Heart right ventricle (tissue), 16 donors: ENCODE measurements around the gene PPP6R3. TPM values are rescaled to one million over a fixed set of nuclear protein-coding genes. Genes with fewer than 3 reads are reported as not detected.

Experiments used
- ATAC-seq, 8 donors: fragments of 200-7000 bp; cut with Tn5 transposase; one replicate each; pipeline ENCODE4 v1.9.1; 2020; ENCODE audit warnings: mild to moderate bottlenecking in 8 of 8, moderate library complexity in 8 of 8, moderate number of reproducible peaks in 1 of 8
- DNase-seq, 2 donors: peaks; one replicate each; pipeline ENCODE4 v3.0.0-alpha.2; 2020
- H3K27ac ChIP-seq, 10 donors: fragments of 200-600 bp; sonication (generic) in 2 of 10; one replicate each; pipeline versions ENCODE4 v1.5.0 to v1.8.0; 2020 to 2022; ENCODE audit warnings: mild to moderate bottlenecking in 3 of 10
- H3K27me3 ChIP-seq, 7 donors: fragments of 200-600 bp; one replicate each; pipeline ENCODE4 v1.8.0; 2021 to 2022; ENCODE audit warnings: mild to moderate bottlenecking in 2 of 7
- H3K36me3 ChIP-seq, 9 donors: fragments of 200-600 bp; sonication (generic) in 1 of 9; one replicate each; pipeline versions ENCODE4 v1.5.0 to v1.8.0; 2020 to 2022; ENCODE audit warnings: mild to moderate bottlenecking in 2 of 9
- H3K4me1 ChIP-seq, 9 donors: fragments of 200-600 bp; sonication (generic) in 1 of 9; one replicate each; pipeline versions ENCODE4 v1.5.0 to v1.8.0; 2020 to 2022; ENCODE audit warnings: mild to moderate bottlenecking in 4 of 9
- H3K4me3 ChIP-seq, 10 donors: fragments of 200-600 bp; sonication (generic) in 2 of 10; one replicate each; pipeline versions ENCODE4 v1.5.0 to v1.8.0; 2020 to 2022; ENCODE audit warnings: mild to moderate bottlenecking in 7 of 10, moderate library complexity in 2 of 10
- H3K9me3 ChIP-seq, 11 donors: fragments of 200-600 bp in 10 of 11; sonication (generic) in 2 of 11; one replicate each; pipeline versions ENCODE4 v1.5.0 to v1.8.0; 2013 to 2022; ENCODE audit warnings: mild to moderate bottlenecking in 2 of 11, control low read depth in 1 of 11, moderate library complexity in 1 of 11
- WGBS, 2 donors: extraction: QIAGEN DNeasy Blood & Tissue Kit; methylation state at CpG; one replicate each; pipeline ENCODE4 v1.1.7; 2013; ENCODE audit warnings: inconsistent platforms in 1 of 2; 5-methylcytosine and 5-hydroxymethylcytosine counted together
- intact Hi-C, 10 donors: fragments of 100-400 bp; cut with DNase I; formaldehyde crosslinking; loops; one replicate each; pipeline versions ENCODE4 v1.11.1 to v1.14.2; 2022
- polyA plus RNA-seq, 2 donors: library from polyadenylated mRNA; stranded (reverse); fragments of 200-250 nt; gene quantifications; one replicate each; pipeline ENCODE4 v1.2.3, GENCODE V29; 2013
- total RNA-seq, 10 donors: library from RNA; stranded (reverse); fragmentation: NEBNext Ultra II Directional in 3 of 10; extraction: Animal tissue kit (Norgen Biotek cat#: 25700) in 3 of 10; gene quantifications; one replicate each; pipeline versions ENCODE4 v1.2.1 to v1.2.4, GENCODE V29; 2021 to 2023
- TF ChIP-seq, protein P1 (sequence below), 9 donors: fragments of 200-600 bp; sonication (generic) in 2 of 9; IDR thresholded peaks; one replicate each; pipeline versions ENCODE4 v1.5.0 to v1.8.0; 2021 to 2022; ENCODE audit warnings: antibody characterized with exemption in 9 of 9, mild to moderate bottlenecking in 5 of 9, moderate library complexity in 1 of 9
- donor health status: Arrhythmogenic right ventricular cardiomyopathy.
- donor health status: ischemic (EF 13 %, LVEDD 7.1; RV severe dilation, severe dysfunction).
- donor health status: healthy with polysubstance abuse.
- donor health status: DM: no; HTN: yes; CAD: no.
- donor health status: DM: no; HTN: no; CAD: no.
- donor health status: ischemic (EF 25% LVEDD 6.9; RV normal size, moderate dysfunction).
- donor health status: ischemic (EF 25% LVEDD 5.7; RV mildly dilated, moderate dysfunction).
- donor health status: healthy.
- donor health status: DM: yes; HTN: yes; CAD: no.
- donor health status: Ischemic cardiomyopathy.
- donor health status: ischemic (EF 35%, LVEDD 5.7; RV mildly dilated, moderate dysfunction).
- donor health status: nonischemic (EF 11% LVEDD 7.7; RV severe dilation, severe dysfunction).
- donor health status: DM: yes; HTN: yes; CAD: no.
- donor health status: PGD.
- donor health status: ischemic (EF 29% LVEDD 5.4; RV normal size, mild dysfunction).
- donor health status: nonischemic (EF 23%, LVEDD 6.1; RV moderate dilation, normal function).

Gene PPP6R3
- total and polyA plus RNA-seq, 12 donors, result 18.4 to 98.1 (median 80.8) TPM

- H3K9me3 ChIP-seq, result no peaks in the 10 kb centered on the region
- H3K36me3 ChIP-seq, result peaks cover 0 to 96% (median 30%) of the 10 kb centered on the region in 9 donors
- intact Hi-C loops, result loop anchor here in 4 of 10 donors (10.0 kb wide), 1 partner anchor 59 kb away; the partner anchor contains the start of gene PPP6R3 (in 4 of the 4)
- H3K27me3 ChIP-seq, result no peaks in the 10 kb centered on the region
- H3K4me3 ChIP-seq, result no peak overlapping the region
- TF ChIP-seq, protein P1, sequence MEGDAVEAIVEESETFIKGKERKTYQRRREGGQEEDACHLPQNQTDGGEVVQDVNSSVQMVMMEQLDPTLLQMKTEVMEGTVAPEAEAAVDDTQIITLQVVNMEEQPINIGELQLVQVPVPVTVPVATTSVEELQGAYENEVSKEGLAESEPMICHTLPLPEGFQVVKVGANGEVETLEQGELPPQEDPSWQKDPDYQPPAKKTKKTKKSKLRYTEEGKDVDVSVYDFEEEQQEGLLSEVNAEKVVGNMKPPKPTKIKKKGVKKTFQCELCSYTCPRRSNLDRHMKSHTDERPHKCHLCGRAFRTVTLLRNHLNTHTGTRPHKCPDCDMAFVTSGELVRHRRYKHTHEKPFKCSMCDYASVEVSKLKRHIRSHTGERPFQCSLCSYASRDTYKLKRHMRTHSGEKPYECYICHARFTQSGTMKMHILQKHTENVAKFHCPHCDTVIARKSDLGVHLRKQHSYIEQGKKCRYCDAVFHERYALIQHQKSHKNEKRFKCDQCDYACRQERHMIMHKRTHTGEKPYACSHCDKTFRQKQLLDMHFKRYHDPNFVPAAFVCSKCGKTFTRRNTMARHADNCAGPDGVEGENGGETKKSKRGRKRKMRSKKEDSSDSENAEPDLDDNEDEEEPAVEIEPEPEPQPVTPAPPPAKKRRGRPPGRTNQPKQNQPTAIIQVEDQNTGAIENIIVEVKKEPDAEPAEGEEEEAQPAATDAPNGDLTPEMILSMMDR (IDR thresholded peaks at IDR 0.05), result no peak
- no peak for DNase-seq
- peak in 4 of 8 donors; percentile 38 to 64 (median 59) for ATAC-seq
- H3K4me1 ChIP-seq, result peaks cover 9 to 86% (median 48%) of the 10 kb centered on the region in 9 donors
- peak overlapping the region in 7 of 10 donors; percentile 54 to 80 (median 64) for H3K27ac ChIP-seq
- 48 to 72% methylated on average over 3 of the region's 3 CpGs for WGBS, 2 donors
Observed at GRCh38 chr11:68523743-68524142, 63.2 kb downstream of the PPP6R3 start.

DNA sequence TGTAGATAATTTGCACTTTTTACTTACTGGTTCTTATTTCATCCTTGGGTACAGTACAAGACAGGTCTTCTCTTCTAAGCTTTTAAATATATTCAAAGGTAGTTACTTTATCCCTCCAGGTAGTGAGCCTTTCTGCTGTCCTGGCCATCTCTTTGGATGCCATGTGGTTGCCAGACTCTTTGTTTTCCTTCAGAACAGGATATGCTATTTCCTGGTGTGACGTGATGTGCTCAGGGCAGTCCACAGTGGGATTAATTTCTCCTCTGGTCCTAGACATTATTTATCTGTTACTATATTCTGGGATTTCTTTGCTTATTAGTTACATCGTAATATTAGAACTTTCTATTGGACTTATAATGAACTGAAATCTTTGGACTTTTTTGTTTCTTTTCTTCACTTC lies 63.7 kb downstream of the PPP6R3 start:
- WGBS, 2 donors, result 34 to 38% methylated on average over 2 of the region's 2 CpGs
- peak in 6 of 8 donors; percentile 52 to 78 (median 62) for ATAC-seq
- Histone ChIP-seq H3K27me3 (no peaks in the 10 kb centered on the region), H3K4me1 (peaks cover 9 to 87% (median 52%) of the 10 kb centered on the region in 9 donors), H3K4me3 (no peak overlapping the region), H3K27ac (peak overlapping the region in 7 of 10 donors; percentile 54 to 80 (median 64)), H3K36me3 (peaks cover 0 to 96% (median 30%) of the 10 kb centered on the region in 9 donors), H3K9me3 (no peaks in the 10 kb centered on the region)
- TF ChIP-seq, protein P1 (IDR thresholded peaks at IDR 0.05), result no peak
- intact Hi-C loops, result loop anchor here in 4 of 10 donors (10.0 kb wide), 1 partner anchor 59 kb away; the partner anchor contains the start of gene PPP6R3 (in 4 of the 4)
- no peak for DNase-seq

GRCh38 chr11:68524681-68525080 lies 64.1 kb downstream of the PPP6R3 start:
- peaks cover 0 to 96% (median 30%) of the 10 kb centered on the region in 9 donors for H3K36me3 ChIP-seq
- 25 to 30% methylated on average over 2 of the region's 2 CpGs for WGBS, 2 donors
- H3K9me3 ChIP-seq, result no peaks in the 10 kb centered on the region
- no peak overlapping the region for H3K4me3 ChIP-seq
- no peaks in the 10 kb centered on the region for H3K27me3 ChIP-seq
- ATAC-seq (peak in 6 of 8 donors; percentile 19 to 51 (median 40)), DNase-seq (no peak)
- H3K27ac ChIP-seq, result peak overlapping the region in 7 of 10 donors; percentile 54 to 80 (median 64)
- intact Hi-C loops, result loop anchor here in 4 of 10 donors (10.0 kb wide), 1 partner anchor 60 kb away; the partner anchor contains the start of gene PPP6R3 (in 4 of the 4)
- H3K4me1 ChIP-seq, result peaks cover 9 to 82% (median 54%) of the 10 kb centered on the region in 9 donors
- TF ChIP-seq, protein P1 (IDR thresholded peaks at IDR 0.05), result no peak

DNA sequence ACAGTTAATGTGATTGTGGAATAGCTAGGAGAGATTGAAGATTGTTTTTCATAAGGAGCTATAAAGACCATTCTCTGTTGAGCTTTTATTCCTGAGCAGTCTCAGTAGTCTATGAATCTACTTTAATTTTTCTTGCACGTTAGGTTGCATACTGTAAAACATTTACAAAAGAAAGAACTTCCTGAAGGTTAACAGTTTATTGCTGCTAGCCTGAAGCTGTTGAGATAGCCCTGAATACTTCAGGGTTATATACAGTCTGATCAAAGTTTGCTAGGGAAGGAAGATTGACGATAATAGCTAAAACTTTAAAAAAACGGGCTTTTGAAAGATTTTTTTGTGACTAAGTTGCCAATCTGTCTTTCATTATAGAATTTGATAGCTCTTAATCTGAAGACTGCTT lies 64.8 kb downstream of the PPP6R3 start:
- WGBS, 2 donors, result 64 to 80% methylated on average over 3 of the region's 3 CpGs
- peaks cover 9 to 78% (median 58%) of the 10 kb centered on the region in 9 donors for H3K4me1 ChIP-seq
- TF ChIP-seq, protein P1 (IDR thresholded peaks at IDR 0.05), result no peak
- peak overlapping the region in 2 of 10 donors; percentile 71 to 80 for H3K27ac ChIP-seq
- no peak for DNase-seq
- H3K4me3 ChIP-seq, result no peak overlapping the region
- H3K27me3 ChIP-seq, result no peaks in the 10 kb centered on the region
- H3K36me3 ChIP-seq, result peaks cover 0 to 96% (median 30%) of the 10 kb centered on the region in 9 donors
- no peak for ATAC-seq
- H3K9me3 ChIP-seq, result no peaks in the 10 kb centered on the region
- intact Hi-C loops, result loop anchor here in 4 of 10 donors (10.0 kb wide), 1 partner anchor 61 kb away; the partner anchor contains the start of gene PPP6R3 (in 4 of the 4)
